CD4-positive, alpha-beta memory T cell (primary cell): ENCODE data around the gene NCMAP. TPM values are rescaled to one million over a fixed set of nuclear protein-coding genes. Genes with fewer than 3 reads are reported as not detected.
"Not testable (repeated sequence)": the region's sequence is repeated elsewhere in the genome, so short reads cannot be mapped to it uniquely, and the experiment has no call there.

Source experiments
- CTCF ChIA-PET: fragments of 350-600 bp; sonication (Branson Sonifier 250); formaldehyde crosslinking; loops from one replicate; lab custom pipeline; 2021; ENCODE audit warnings: inconsistent platforms; ENCODE audit not compliant: partially characterized antibody; lab: Charles Lee
- POLR2A ChIA-PET: fragments of 350-600 bp; sonication (Branson Sonifier 250); formaldehyde crosslinking; loops from one replicate; lab custom pipeline; 2021; ENCODE audit not compliant: partially characterized antibody; lab: Charles Lee
- DNase-seq, 5 donors: peaks; one replicate each; pipeline versions ENCODE4 v3.0.0 to v3.0.0-alpha.2; 2020 to 2022; ENCODE audit warnings: mixed read lengths in 1 of 5
- H3K27ac ChIP-seq: one replicate; pipeline ENCODE4 v1.7.0; 2013; ENCODE audit warnings: low read depth, low read length
- H3K27me3 ChIP-seq: 2 replicates; pipeline ENCODE4 v1.7.0; 2013; ENCODE audit warnings: mild to moderate bottlenecking, low read length, moderate library complexity; ENCODE audit not compliant: insufficient read depth
- H3K36me3 ChIP-seq: 2 replicates; pipeline ENCODE4 v1.7.0; 2013; ENCODE audit warnings: mild to moderate bottlenecking, low read length, moderate library complexity; ENCODE audit not compliant: insufficient read depth
- H3K4me1 ChIP-seq: 2 replicates; pipeline ENCODE4 v1.7.0; 2013; ENCODE audit warnings: mild to moderate bottlenecking, low read length, moderate library complexity; ENCODE audit not compliant: insufficient read depth
- H3K4me3 ChIP-seq, 2 donors: one replicate each; pipeline ENCODE4 v1.7.0; 2013; ENCODE audit warnings: low read length in 2 of 2, mild to moderate bottlenecking in 1 of 2
- H3K9me3 ChIP-seq, 2 donors: one replicate each; pipeline ENCODE4 v1.7.0; 2013; ENCODE audit warnings: low read length in 2 of 2, control low read depth in 1 of 2; ENCODE audit not compliant: control insufficient read depth in 1 of 2
- H3K27ac Mint-ChIP-seq, 7 donors: one replicate each; pipeline ENCODE4 v1.8.0; 2020 to 2021; ENCODE audit warnings: mixed read lengths in 7 of 7, mild to moderate bottlenecking in 6 of 7, inconsistent platforms in 3 of 7, moderate library complexity in 3 of 7
- H3K27me3 Mint-ChIP-seq, 2 donors: one replicate each; pipeline ENCODE4 v1.8.0; 2020 to 2021; ENCODE audit warnings: mixed read lengths in 2 of 2
- H3K36me3 Mint-ChIP-seq, 2 donors: one replicate each; pipeline ENCODE4 v1.8.0; 2020 to 2021; ENCODE audit warnings: mixed read lengths in 2 of 2, inconsistent platforms in 1 of 2, mild to moderate bottlenecking in 1 of 2
- H3K4me1 Mint-ChIP-seq, 4 donors: one replicate each; pipeline ENCODE4 v1.8.0; 2020 to 2021; ENCODE audit warnings: mixed read lengths in 4 of 4, mild to moderate bottlenecking in 1 of 4
- H3K4me3 Mint-ChIP-seq, 8 donors: one replicate each; pipeline ENCODE4 v1.8.0; 2020 to 2021; ENCODE audit warnings: mixed read lengths in 8 of 8, mild to moderate bottlenecking in 7 of 8, moderate library complexity in 6 of 8, inconsistent platforms in 3 of 8
- H3K9me3 Mint-ChIP-seq, 8 donors: one replicate each; pipeline ENCODE4 v1.8.0; 2020 to 2021; ENCODE audit warnings: mixed read lengths in 8 of 8, mild to moderate bottlenecking in 5 of 8, inconsistent platforms in 3 of 8, moderate library complexity in 1 of 8
- intact Hi-C: fragments of 100-400 bp; cut with micrococcal nuclease; formaldehyde crosslinking; loops from one replicate; pipeline ENCODE4 v1.15.1; 2023
- polyA plus RNA-seq, 2 donors: library from polyadenylated mRNA; unstranded; fragments of 300-500 nt; fragmentation: Illumina TruSeq; gene quantifications; one replicate each; pipeline ENCODE4 v1.2.3, GENCODE V29; 2021
- total RNA-seq, 2 experiments: library from RNA; stranded (reverse); gene quantifications; one replicate each; pipeline ENCODE4 v1.2.3, GENCODE V29; 2021

Gene NCMAP
- total and polyA plus RNA-seq, 4 experiments from 2014 or later: 0.10 to 0.12 TPM; not detected in 2

DNA sequence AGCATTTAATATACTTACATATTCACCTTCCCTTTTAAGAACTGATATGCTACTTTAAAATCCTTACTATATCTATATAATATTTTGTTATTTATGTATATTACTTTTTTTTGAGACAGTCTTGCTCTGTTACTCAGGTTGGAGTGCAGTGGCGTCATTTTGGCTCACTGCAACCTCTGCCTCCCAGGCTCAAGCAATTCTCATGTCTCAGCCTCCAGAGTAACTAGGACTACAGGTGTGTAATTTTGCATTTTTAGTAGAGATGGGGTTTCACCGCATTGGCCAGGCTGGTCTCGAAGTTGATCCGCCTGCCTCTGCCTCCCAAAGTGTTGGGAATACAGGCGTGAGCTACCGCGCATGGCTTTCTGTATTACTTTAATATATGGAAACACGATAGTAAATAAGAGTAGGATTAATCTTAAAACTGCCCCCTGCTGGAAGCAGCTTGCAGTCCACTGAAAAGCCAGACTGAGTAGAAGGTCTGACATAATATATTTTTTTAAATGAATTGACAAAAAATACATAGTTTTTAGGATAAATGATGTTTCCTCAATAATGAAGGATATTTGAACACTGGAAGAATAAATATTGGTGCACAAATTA lies 28.8 kb upstream of the NCMAP start:
- H3K4me1 ChIP-seq: peaks cover 71% of the 10 kb centered on the region
- CTCF ChIA-PET: interaction anchor here (0.9 to 8.0 kb wide), 29 partner anchors 9 to 377 kb away, joined by 3 to 122 read pairs (median 4); partner anchors contain the start of genes NIPAL3, RCAN3 and STPG1

DNA sequence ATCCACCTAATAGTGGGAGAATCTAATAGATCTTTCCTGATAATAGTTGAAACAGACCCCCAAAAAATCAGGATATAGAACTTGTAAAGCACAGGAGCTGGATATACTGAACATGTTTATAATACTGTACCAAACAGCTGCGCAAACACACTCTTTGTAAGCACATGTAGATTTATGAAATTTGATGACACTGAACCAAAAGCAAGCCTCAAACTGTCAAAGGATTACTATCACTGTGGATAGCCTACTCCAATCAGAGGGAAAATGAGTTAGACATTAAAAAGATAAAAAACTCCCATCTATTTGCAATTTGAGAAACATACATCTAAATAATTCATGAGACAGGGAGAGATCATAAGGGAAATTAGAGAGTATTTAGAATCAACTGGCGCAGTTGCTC lies 27.1 kb upstream of the NCMAP start:
- no peak for DNase-seq
- peaks cover 35 to 56% of the 10 kb centered on the region in 2 donors for H3K36me3 Mint-ChIP-seq
- H3K4me1 Mint-ChIP-seq: peaks cover 45 to 75% (median 60%) of the 10 kb centered on the region in 4 donors
- no peak overlapping the region for H3K4me3 Mint-ChIP-seq
- ChIA-PET CTCF (interaction anchor here (0.8 to 8.0 kb wide), 11 partner anchors 13 to 136 kb away, joined by 3 to 122 read pairs (median 33); partner anchors contain the start of genes NIPAL3, RCAN3 and STPG1), POLR2A (interaction anchor here (1.4 to 4.1 kb wide), 2 partner anchors 26 to 113 kb away, joined by 3 to 26 read pairs; partner anchors contain the start of genes NIPAL3 and RCAN3)
- H3K36me3 ChIP-seq: peaks cover 24% of the 10 kb centered on the region
- H3K27ac ChIP-seq: no peak overlapping the region
- H3K27ac Mint-ChIP-seq: peak overlapping the region; percentile 25 to 90 (median 81)
- H3K9me3 ChIP-seq: no peaks in the 10 kb centered on the region
- no peaks in the 10 kb centered on the region for H3K27me3 Mint-ChIP-seq
- peaks cover 75% of the 10 kb centered on the region for H3K4me1 ChIP-seq
- peaks cover 0 to 1% (median 0%) of the 10 kb centered on the region in 8 donors for H3K9me3 Mint-ChIP-seq
- intact Hi-C loops: loop anchor here (5.0 kb wide), 1 partner anchor 331 kb away; no protein-coding TSS in a partner anchor
- no peaks in the 10 kb centered on the region for H3K27me3 ChIP-seq
- no peak overlapping the region for H3K4me3 ChIP-seq

More for the DNA sequence above, 28.8 kb upstream of the NCMAP start:
- no peaks in the 10 kb centered on the region for H3K9me3 ChIP-seq
- H3K4me3 Mint-ChIP-seq: peak overlapping the region in 3 of 8 donors; percentile 36 to 58 (median 52)
- H3K4me1 Mint-ChIP-seq: peaks cover 46 to 82% (median 63%) of the 10 kb centered on the region in 4 donors
- peaks cover 23% of the 10 kb centered on the region for H3K36me3 ChIP-seq
- peak overlapping the region; percentile 31 for H3K27ac ChIP-seq
- H3K27me3 ChIP-seq: no peaks in the 10 kb centered on the region
- H3K27me3 Mint-ChIP-seq: no peaks in the 10 kb centered on the region
- peaks cover 34 to 58% of the 10 kb centered on the region in 2 donors for H3K36me3 Mint-ChIP-seq
- POLR2A ChIA-PET: interaction anchor here (0.7 to 4.9 kb wide), 9 partner anchors 8 to 328 kb away, joined by 3 to 26 read pairs (median 11); partner anchors contain the start of genes NIPAL3 and RCAN3
- H3K4me3 ChIP-seq: no peak overlapping the region
- intact Hi-C loops: loop anchor here (1.0 to 5.0 kb wide), 5 partner anchors 8 to 330 kb away; partner anchors contain the start of gene NIPAL3
- DNase-seq: peak; percentile 47 to 59 (median 53)
- H3K27ac Mint-ChIP-seq: peak overlapping the region; percentile 65 to 94 (median 87)
- H3K9me3 Mint-ChIP-seq: peaks cover 0 to 1% (median 0%) of the 10 kb centered on the region in 8 donors

DNA sequence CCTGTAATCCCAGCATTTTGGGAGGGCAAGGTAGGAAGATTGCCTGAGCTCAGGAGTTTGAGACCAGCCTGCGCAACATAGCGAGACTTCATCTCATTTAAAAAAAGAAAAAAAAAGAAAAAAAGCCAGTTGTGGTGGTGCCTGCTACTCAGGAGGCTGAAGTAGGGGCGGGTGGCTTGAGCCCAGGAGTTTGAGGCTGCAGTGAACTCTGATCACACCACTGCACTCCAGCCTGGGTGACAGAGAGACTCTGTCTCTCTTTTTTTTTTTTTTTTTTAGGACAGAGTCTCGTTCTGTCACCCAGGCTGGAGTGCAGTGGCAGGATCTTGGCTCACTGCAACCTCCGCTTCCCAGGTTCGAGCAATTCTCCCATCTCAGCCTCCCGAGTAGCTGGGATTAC lies 26.6 kb upstream of the NCMAP start:
- not testable (repeated sequence) for H3K27ac ChIP-seq, H3K27me3 ChIP-seq, H3K9me3 Mint-ChIP-seq, H3K4me3 ChIP-seq, H3K27me3 Mint-ChIP-seq, DNase-seq, H3K9me3 ChIP-seq, H3K4me3 Mint-ChIP-seq
- CTCF ChIA-PET: interaction anchor here (0.8 to 8.0 kb wide), 10 partner anchors 13 to 116 kb away, joined by 3 to 122 read pairs (median 32); partner anchors contain the start of genes NIPAL3, RCAN3 and STPG1
- Mint-ChIP-seq H3K4me1 (peaks cover 49 to 77% (median 63%) of the 10 kb centered on the region in 4 donors), H3K36me3 (peaks cover 40 to 56% of the 10 kb centered on the region in 2 donors), H3K27ac (peak overlapping the region in 5 of 7 donors; percentile 14 to 90 (median 85))
- POLR2A ChIA-PET: interaction anchor here (0.7 to 4.1 kb wide), 4 partner anchors 22 to 114 kb away, joined by 3 to 26 read pairs (median 3); partner anchors contain the start of genes NIPAL3 and RCAN3
- Histone ChIP-seq H3K4me1 (peaks cover 76% of the 10 kb centered on the region), H3K36me3 (peaks cover 24% of the 10 kb centered on the region)
- intact Hi-C loops: loop anchor here (5.0 kb wide), 1 partner anchor 332 kb away; no protein-coding TSS in a partner anchor

DNA sequence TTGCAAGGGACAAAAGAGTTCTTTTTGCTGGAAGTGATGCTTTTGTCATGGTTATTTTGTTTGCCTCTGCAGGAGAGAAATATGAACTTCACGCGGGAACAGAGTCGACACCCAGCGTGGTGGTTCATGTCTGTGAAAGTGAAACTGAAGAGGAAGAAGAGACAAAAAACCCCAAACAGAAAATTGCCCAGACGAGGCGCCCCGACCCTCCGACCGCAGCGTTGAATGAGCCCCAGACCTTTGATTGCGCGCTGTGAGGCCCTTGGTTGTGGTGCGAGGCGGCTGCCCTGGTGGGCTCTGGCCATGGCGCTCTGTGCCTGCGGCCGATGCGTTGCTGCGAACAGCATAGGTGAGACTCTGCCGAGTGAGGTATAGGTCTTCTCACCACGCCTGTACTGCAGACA lies 20.9 kb upstream of the NCMAP start:
- DNase-seq: peak; percentile 83 to 89 (median 83)
- Mint-ChIP-seq H3K27ac (peak overlapping the region; percentile 98 to 100 (median 100)), H3K9me3 (no peaks in the 10 kb centered on the region), H3K27me3 (no peaks in the 10 kb centered on the region), H3K4me1 (peaks cover 48 to 79% (median 61%) of the 10 kb centered on the region in 4 donors), H3K36me3 (peaks cover 54 to 66% of the 10 kb centered on the region in 2 donors), H3K4me3 (peak overlapping the region; percentile 78 to 92 (median 88))
- Histone ChIP-seq H3K9me3 (no peaks in the 10 kb centered on the region), H3K27ac (peak overlapping the region; percentile 88), H3K27me3 (no peaks in the 10 kb centered on the region), H3K36me3 (peaks cover 22% of the 10 kb centered on the region), H3K4me1 (peaks cover 82% of the 10 kb centered on the region), H3K4me3 (peak overlapping the region; percentile 28 to 73)
- ChIA-PET POLR2A (interaction anchor here (0.7 to 5.3 kb wide), 11 partner anchors 9 to 144 kb away, joined by 3 to 74 read pairs (median 5); partner anchors contain the start of genes NIPAL3, RCAN3 and STPG1), CTCF (interaction anchor here (0.6 to 2.6 kb wide), 14 partner anchors 8 to 144 kb away, joined by 3 to 21 read pairs (median 4); partner anchors contain the start of genes NIPAL3 and RCAN3)
- intact Hi-C loops: loop anchor here (1.0 to 5.0 kb wide), 5 partner anchors 8 to 348 kb away; partner anchors contain the start of genes IFNLR1, NIPAL3 and RCAN3

DNA sequence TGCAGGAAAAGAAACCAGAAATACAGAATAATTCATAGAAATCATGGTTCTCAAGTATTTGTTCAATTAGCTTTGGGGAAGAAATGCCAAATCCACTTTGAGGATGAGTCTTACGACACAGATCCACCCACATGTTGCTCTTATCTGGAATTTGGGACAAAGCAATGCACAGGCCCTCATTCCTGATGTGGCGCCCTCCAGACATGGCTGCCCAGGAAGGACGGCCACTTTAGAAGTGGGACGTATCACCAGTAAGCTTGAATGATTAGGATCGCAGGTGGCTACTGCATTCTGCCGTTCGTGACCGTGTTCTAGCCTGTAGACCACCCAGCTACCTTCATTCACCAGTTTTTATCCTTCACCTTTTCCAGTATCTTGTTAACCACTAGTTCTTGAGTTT lies 20.1 kb upstream of the NCMAP start:
- Histone ChIP-seq H3K4me1 (peaks cover 83% of the 10 kb centered on the region), H3K36me3 (peaks cover 22% of the 10 kb centered on the region), H3K27me3 (no peaks in the 10 kb centered on the region), H3K27ac (peak overlapping the region; percentile 88), H3K9me3 (no peaks in the 10 kb centered on the region), H3K4me3 (peak overlapping the region; percentile 12 to 32)
- intact Hi-C loops: loop anchor here (1.0 to 5.0 kb wide), 6 partner anchors 8 to 348 kb away; partner anchors contain the start of genes IFNLR1, NIPAL3, RCAN3 and SRRM1
- POLR2A ChIA-PET: interaction anchor here (0.7 to 5.3 kb wide), 18 partner anchors 9 to 393 kb away, joined by 3 to 74 read pairs (median 5); partner anchors contain the start of genes NIPAL3, RCAN3 and STPG1
- Mint-ChIP-seq H3K9me3 (no peaks in the 10 kb centered on the region), H3K4me3 (peak overlapping the region; percentile 76 to 92 (median 89)), H3K27ac (peak overlapping the region; percentile 98 to 100 (median 100)), H3K36me3 (peaks cover 51 to 70% of the 10 kb centered on the region in 2 donors), H3K27me3 (no peaks in the 10 kb centered on the region), H3K4me1 (peaks cover 53 to 81% (median 66%) of the 10 kb centered on the region in 4 donors)
- CTCF ChIA-PET: interaction anchor here (0.6 to 2.6 kb wide), 14 partner anchors 9 to 917 kb away, joined by 3 to 21 read pairs (median 4); partner anchors contain the start of genes NIPAL3 and RCAN3
- no peak for DNase-seq

DNA sequence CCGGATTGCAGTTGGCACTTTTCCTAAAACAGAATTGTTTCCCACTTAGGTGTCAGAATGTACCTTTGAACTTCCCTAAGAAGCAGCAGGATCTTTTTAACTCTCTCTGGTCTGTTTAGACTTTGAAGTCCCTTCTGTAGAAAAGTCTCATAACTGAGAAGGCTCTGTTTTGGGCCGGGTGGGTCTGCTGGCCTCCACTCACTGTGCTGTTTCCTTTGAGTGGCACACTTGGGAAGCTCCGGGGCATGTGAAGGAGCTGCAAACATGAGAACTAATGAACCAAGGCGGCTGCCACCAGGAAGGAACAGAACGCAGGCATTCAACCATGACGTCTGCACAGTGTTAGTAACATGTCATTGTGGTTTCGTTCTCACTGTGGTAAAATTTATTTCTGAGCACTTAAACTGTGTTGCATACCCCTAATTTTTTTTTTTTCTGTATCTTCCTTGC lies 19.5 kb upstream of the NCMAP start:
- H3K9me3 Mint-ChIP-seq: no peaks in the 10 kb centered on the region
- peak overlapping the region; percentile 98 to 100 (median 100) for H3K27ac Mint-ChIP-seq
- H3K4me1 ChIP-seq: peaks cover 83% of the 10 kb centered on the region
- peak overlapping the region in 1 of 2 donors; percentile 32 for H3K4me3 ChIP-seq
- peaks cover 49 to 71% of the 10 kb centered on the region in 2 donors for H3K36me3 Mint-ChIP-seq
- H3K27me3 ChIP-seq: no peaks in the 10 kb centered on the region
- peaks cover 17% of the 10 kb centered on the region for H3K36me3 ChIP-seq
- peak overlapping the region; percentile 88 for H3K27ac ChIP-seq
- H3K27me3 Mint-ChIP-seq: no peaks in the 10 kb centered on the region
- intact Hi-C loops: loop anchor here (2.0 to 5.0 kb wide), 2 partner anchors 106 to 349 kb away; partner anchors contain the start of genes IFNLR1 and SRRM1
- ChIA-PET CTCF (interaction anchor here (0.6 to 2.6 kb wide), 9 partner anchors 9 to 917 kb away, joined by 3 to 21 read pairs (median 5); partner anchors contain the start of genes NIPAL3 and RCAN3), POLR2A (interaction anchor here (0.8 to 5.3 kb wide), 16 partner anchors 10 to 393 kb away, joined by 3 to 74 read pairs (median 5); partner anchors contain the start of genes NIPAL3, RCAN3 and STPG1)
- DNase-seq: peak; percentile 83 to 93 (median 86)
- H3K9me3 ChIP-seq: no peaks in the 10 kb centered on the region
- peaks cover 57 to 82% (median 68%) of the 10 kb centered on the region in 4 donors for H3K4me1 Mint-ChIP-seq
- peak overlapping the region; percentile 76 to 92 (median 88) for H3K4me3 Mint-ChIP-seq
